ENCODE measurements around the gene CD300LD.

CD300LD gene

GRCh38 chr17:74592087-74592990, at the start of gene CD300LD:
Gene CD300LD, minus strand, starts transcription at chr17:74592283. Its CDS starts 81 bp downstream, at chr17:74592202.
- H3K4me3 ChIP-seq (ENCODE audit: low read length) = no peak within 1 kb of the TSS
- peak within 1 kb of the TSS; percentile 5; the same call in 1 of the 2 replicates for H3K4me2 ChIP-seq (ENCODE audit: low read depth, low read length)
- H3K27me3 ChIP-seq (replicated peaks; ENCODE audit: insufficient read depth, low read length) = peaks cover 92% of the 10 kb centered on the region
- H3K9me2 ChIP-seq (replicated peaks; ENCODE audit: insufficient read depth, low read length) = no peaks in the 10 kb centered on the region
- TF ChIP-seq CTCF (IDR thresholded peaks at IDR 0.05; ENCODE audit: low read length) (no peak), EZH2 (optimal IDR thresholded peaks at IDR 0.05; ENCODE audit: low read depth, low read length) (no peak), EZH2phosphoT487 (IDR thresholded peaks at IDR 0.05; ENCODE audit: low read length) (no peak)
- no peaks in the 10 kb centered on the region for H4K20me1 ChIP-seq (ENCODE audit: insufficient read depth, low read length)
- no peaks in the 10 kb centered on the region for H3K9me3 ChIP-seq (replicated peaks; ENCODE audit: insufficient read depth, low read length)
- H3K9ac ChIP-seq (ENCODE audit: low read length) = no peak within 1 kb of the TSS
- no peaks in the 10 kb centered on the region for H3F3A ChIP-seq (ENCODE audit: insufficient read depth, low read length)
- DNase-seq = no peak
- no peak within 1 kb of the TSS for H2AFZ ChIP-seq (ENCODE audit: low read length)
- H3K4me1 ChIP-seq (ENCODE audit: low read length) = no peaks in the 10 kb centered on the region
- H3K27ac ChIP-seq (ENCODE audit: low read length) = no peak within 1 kb of the TSS
- no peaks in the 10 kb centered on the region for H3K36me3 ChIP-seq (replicated peaks; ENCODE audit: insufficient read depth, low read length)
- H3K79me2 ChIP-seq (ENCODE audit: low read length) = no peaks in the 10 kb centered on the region

- no peak for TF ChIP-seq EZH2 (optimal IDR thresholded peaks at IDR 0.05; ENCODE audit: low read depth, low read length)
- TF ChIP-seq CTCF (IDR thresholded peaks at IDR 0.05; ENCODE audit: low read length) = no peak
- TF ChIP-seq EZH2phosphoT487 (IDR thresholded peaks at IDR 0.05; ENCODE audit: low read length) = no peak
- no peak for DNase-seq
- no peaks in the 10 kb centered on the region for H3K9me2 ChIP-seq (replicated peaks; ENCODE audit: insufficient read depth, low read length)
Observed at GRCh38 chr17:74641224-74641957, 49.3 kb upstream of the CD300LD start.

GRCh38 chr17:74639704-74640151, 47.6 kb upstream of the CD300LD start:
- no peak for TF ChIP-seq EZH2 (optimal IDR thresholded peaks at IDR 0.05; ENCODE audit: low read depth, low read length)
- Histone ChIP-seq H4K20me1 (ENCODE audit: insufficient read depth, low read length) (no peaks in the 10 kb centered on the region), H3K9me3 (replicated peaks; ENCODE audit: insufficient read depth, low read length) (no peaks in the 10 kb centered on the region), H3K9me2 (replicated peaks; ENCODE audit: insufficient read depth, low read length) (no peaks in the 10 kb centered on the region), H2AFZ (ENCODE audit: low read length) (no peak overlapping the region), H3K4me2 (ENCODE audit: low read depth, low read length) (peak overlapping the region; percentile 61), H3K4me3 (ENCODE audit: low read length) (0 out of 2 replicates have a peak overlapping the region, but pooled peaks have one; percentile 21), H3K79me2 (ENCODE audit: low read length) (no peaks in the 10 kb centered on the region), H3K36me3 (replicated peaks; ENCODE audit: insufficient read depth, low read length) (no peaks in the 10 kb centered on the region), H3K9ac (ENCODE audit: low read length) (no peak overlapping the region), H3K4me1 (ENCODE audit: low read length) (peaks cover 43% of the 10 kb centered on the region), H3K27ac (ENCODE audit: low read length) (no peak overlapping the region), H3K27me3 (replicated peaks; ENCODE audit: insufficient read depth, low read length) (peaks cover 94% of the 10 kb centered on the region), H3F3A (ENCODE audit: insufficient read depth, low read length) (peaks cover 9% of the 10 kb centered on the region; the same call in 1 of the 2 replicates)
- peak; percentile 73 for DNase-seq

More at GRCh38 chr17:74641224-74641957, 49.3 kb upstream of the CD300LD start:
- no peaks in the 10 kb centered on the region for H3K36me3 ChIP-seq (replicated peaks; ENCODE audit: insufficient read depth, low read length)
- H3K79me2 ChIP-seq (ENCODE audit: low read length) = no peaks in the 10 kb centered on the region
- H3K4me3 ChIP-seq (ENCODE audit: low read length) = no peak overlapping the region
- no peak overlapping the region for H3K27ac ChIP-seq (ENCODE audit: low read length)
- no peak overlapping the region for H3K9ac ChIP-seq (ENCODE audit: low read length)
- H2AFZ ChIP-seq (ENCODE audit: low read length) = no peak overlapping the region
- peaks cover 90% of the 10 kb centered on the region for H3K27me3 ChIP-seq (replicated peaks; ENCODE audit: insufficient read depth, low read length)
- H3F3A ChIP-seq (ENCODE audit: insufficient read depth, low read length) = peaks cover 9% of the 10 kb centered on the region; the same call in 1 of the 2 replicates
- peak overlapping the region; percentile 32; the same call in 1 of the 2 replicates for H3K4me2 ChIP-seq (ENCODE audit: low read depth, low read length)
- H3K4me1 ChIP-seq (ENCODE audit: low read length) = peaks cover 43% of the 10 kb centered on the region
- H3K9me3 ChIP-seq (replicated peaks; ENCODE audit: insufficient read depth, low read length) = no peaks in the 10 kb centered on the region
- H4K20me1 ChIP-seq (ENCODE audit: insufficient read depth, low read length) = no peaks in the 10 kb centered on the region

Data from MM.1S (cell line).